ENCODE data around the gene SLC16A7. TPM values are rescaled to one million over a fixed set of nuclear protein-coding genes. Genes with fewer than 3 reads are reported as not detected.

SLC16A7 gene
- total and polyA plus RNA-seq, 9 of the 15 experiments (the other 6 are each of a cell fraction or from before 2014, with no cell fraction given), result 0.18 TPM; not detected in 8

DNA sequence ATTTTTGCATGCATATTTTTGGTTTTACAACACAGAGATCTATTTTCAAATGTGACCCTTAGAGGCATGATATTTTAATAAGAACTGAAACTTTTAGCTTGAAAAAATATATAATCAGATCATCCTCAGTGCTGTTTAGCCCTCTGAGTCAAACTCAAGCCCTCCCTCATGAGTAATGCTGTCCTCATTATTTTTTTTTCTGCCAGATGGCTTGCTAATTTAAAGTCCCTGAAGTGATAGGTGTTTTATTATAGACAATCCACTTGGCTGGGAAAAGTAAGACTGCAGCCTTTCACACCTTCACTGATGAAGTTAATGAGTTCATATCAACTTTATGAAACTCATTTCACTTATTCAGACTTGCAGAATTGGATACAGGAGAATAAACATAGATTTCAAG, 227.7 kb downstream of the SLC16A7 start:
- TF ChIP-seq FOXK2 (conservative IDR thresholded peaks at IDR 0.05 in 1 of 2, IDR thresholded peaks at IDR 0.05 in 1 of 2; ENCODE audit: low read depth in 2 of 2) (no peak), HEY1 (CRISPR knock-in tag; IDR thresholded peaks at IDR 0.05; ENCODE audit: borderline replicate concordance) (no peak), ZNF263 (CRISPR knock-in tag; IDR thresholded peaks at IDR 0.05; ENCODE audit: borderline replicate concordance) (no peak), TAF15 (IDR thresholded peaks at IDR 0.05; ENCODE audit: low read depth, low read length) (no peak), RBM39 (optimal IDR thresholded peaks at IDR 0.05; ENCODE audit: low read depth, low read length) (no peak), POLR3G (IDR thresholded peaks at IDR 0.05; ENCODE audit: extremely low read depth, insufficient read length, insufficient replicate concordance) (no peak), HMG20B (CRISPR knock-in tag; IDR thresholded peaks at IDR 0.05) (no peak), BACH1 (tag; IDR thresholded peaks at IDR 0.05) (no peak), CBFA2T2 (conservative IDR thresholded peaks at IDR 0.05) (no peak), SMAD3 (CRISPR knock-in tag; conservative IDR thresholded peaks at IDR 0.05) (no peak), ZNF121 (CRISPR knock-in tag; conservative IDR thresholded peaks at IDR 0.05) (no peak), HNRNPL (IDR thresholded peaks at IDR 0.05; ENCODE audit: low read depth, low read length) (no peak), ZKSCAN3 (CRISPR knock-in tag; IDR thresholded peaks at IDR 0.05) (no peak), NR2C2 (CRISPR knock-in tag; IDR thresholded peaks at IDR 0.05) (no peak), NR2C2 (tag; IDR thresholded peaks at IDR 0.05) (no peak)
- TF ChIP-seq, protein P1, sequence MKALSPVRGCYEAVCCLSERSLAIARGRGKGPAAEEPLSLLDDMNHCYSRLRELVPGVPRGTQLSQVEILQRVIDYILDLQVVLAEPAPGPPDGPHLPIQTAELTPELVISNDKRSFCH (CRISPR knock-in tag; IDR thresholded peaks at IDR 0.05), result no peak
- TF ChIP-seq, protein P1 (tag; IDR thresholded peaks at IDR 0.05), result no peak
- TF ChIP-seq, protein P2, sequence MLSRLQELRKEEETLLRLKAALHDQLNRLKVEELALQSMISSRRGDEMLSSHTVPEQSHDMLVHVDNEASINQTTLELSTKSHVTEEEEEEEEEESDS (CRISPR knock-in tag; IDR thresholded peaks at IDR 0.05), result no peak
- TF ChIP-seq, protein P3, sequence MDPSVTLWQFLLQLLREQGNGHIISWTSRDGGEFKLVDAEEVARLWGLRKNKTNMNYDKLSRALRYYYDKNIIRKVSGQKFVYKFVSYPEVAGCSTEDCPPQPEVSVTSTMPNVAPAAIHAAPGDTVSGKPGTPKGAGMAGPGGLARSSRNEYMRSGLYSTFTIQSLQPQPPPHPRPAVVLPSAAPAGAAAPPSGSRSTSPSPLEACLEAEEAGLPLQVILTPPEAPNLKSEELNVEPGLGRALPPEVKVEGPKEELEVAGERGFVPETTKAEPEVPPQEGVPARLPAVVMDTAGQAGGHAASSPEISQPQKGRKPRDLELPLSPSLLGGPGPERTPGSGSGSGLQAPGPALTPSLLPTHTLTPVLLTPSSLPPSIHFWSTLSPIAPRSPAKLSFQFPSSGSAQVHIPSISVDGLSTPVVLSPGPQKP (CRISPR knock-in tag; IDR thresholded peaks at IDR 0.05), result no peak
- TF ChIP-seq, protein P4, sequence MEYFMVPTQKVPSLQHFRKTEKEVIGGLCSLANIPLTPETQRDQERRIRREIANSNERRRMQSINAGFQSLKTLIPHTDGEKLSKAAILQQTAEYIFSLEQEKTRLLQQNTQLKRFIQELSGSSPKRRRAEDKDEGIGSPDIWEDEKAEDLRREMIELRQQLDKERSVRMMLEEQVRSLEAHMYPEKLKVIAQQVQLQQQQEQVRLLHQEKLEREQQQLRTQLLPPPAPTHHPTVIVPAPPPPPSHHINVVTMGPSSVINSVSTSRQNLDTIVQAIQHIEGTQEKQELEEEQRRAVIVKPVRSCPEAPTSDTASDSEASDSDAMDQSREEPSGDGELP (CRISPR knock-in tag; IDR thresholded peaks at IDR 0.05; ENCODE audit: borderline replicate concordance), result no peak
- Histone ChIP-seq H3K27me3 (ENCODE audit: control insufficient read depth in 2 of 2, insufficient read depth in 2 of 2, low read length in 2 of 2) (no peaks in the 10 kb centered on the region), H2AFZ (ENCODE audit: low read depth, low read length) (no peak overlapping the region), H3K9me1 (ENCODE audit: control insufficient read depth, insufficient read depth, low read length) (no peaks in the 10 kb centered on the region), H3K9ac (ENCODE audit: insufficient read depth in 1 of 2, low read depth in 2 of 2, low read length in 2 of 2) (no peak overlapping the region), H3K4me2 (ENCODE audit: insufficient read depth, low read length) (no peak overlapping the region), H3K9me3 (replicated peaks; ENCODE audit: control insufficient read depth, insufficient read depth, low read depth, low read length) (no peaks in the 10 kb centered on the region), H3K79me2 (ENCODE audit: control insufficient read depth, insufficient read depth, low read length) (no peaks in the 10 kb centered on the region), H3K4me1 (replicated peaks in 1 of 2; ENCODE audit: control insufficient read depth in 2 of 2, insufficient read depth in 2 of 2, low read length in 2 of 2) (no peaks in the 10 kb centered on the region), H4K20me1 (replicated peaks; ENCODE audit: control insufficient read depth, insufficient read depth, low read length) (no peaks in the 10 kb centered on the region), H3K27ac (ENCODE audit: extremely low read depth, low read depth, low read length) (no peak overlapping the region), H3K36me3 (ENCODE audit: control insufficient read depth, insufficient read depth, low read length) (no peaks in the 10 kb centered on the region), H3K4me3 (no peak overlapping the region)
- CTCF ChIA-PET (ENCODE audit: low intra/inter-chr PET ratio), result no interaction called here
- intact Hi-C loops (cut with micrococcal nuclease), result no loop called here
- in situ Hi-C loops (cut with MboI), result no loop called here
- no peak for ATAC-seq
- BruUV-seq (replicated peaks), result no TSS peak
- no peak for DNase-seq (ENCODE audit: extremely low read depth in 1 of 4, low spot score in 3 of 4)
- POLR2A ChIA-PET, result no interaction called here
- FAIRE-seq, result no peak
